H9 (cell line): Measurements from ENCODE around the gene ABHD16B. TPM values are rescaled to one million over a fixed set of nuclear protein-coding genes. Genes with fewer than 3 reads are reported as not detected.
"Not testable (repeated sequence)": the region's sequence is repeated elsewhere in the genome, so short reads cannot be mapped to it uniquely, and the experiment has no call there.

Experiments used
- DNase-seq: peaks from one replicate; pipeline ENCODE4 v3.0.0-alpha.2; 2017
- H2AFZ ChIP-seq: one replicate; pipeline ENCODE4 v1.6.1; 2013; ENCODE audit warnings: mild to moderate bottlenecking, low read length, control low read depth, moderate library complexity
- H2AK5ac ChIP-seq: 2 replicates; pipeline ENCODE4 v1.6.1; 2013; ENCODE audit warnings: low read length, control low read depth, mixed read lengths; ENCODE audit not compliant: insufficient read length
- H2BK120ac ChIP-seq: one replicate; pipeline ENCODE4 v1.6.1; 2013; ENCODE audit warnings: low read depth, mild to moderate bottlenecking, low read length, control low read depth, inconsistent platforms; ENCODE audit not compliant: poor library complexity, severe bottlenecking
- H2BK12ac ChIP-seq: 2 replicates; pipeline ENCODE4 v1.6.1; 2013; ENCODE audit warnings: low read length, control low read depth, mixed read lengths, low read depth; ENCODE audit not compliant: insufficient read length
- H2BK15ac ChIP-seq: 2 replicates; pipeline ENCODE4 v1.6.1; 2013; ENCODE audit warnings: low read depth, low read length, control low read depth
- H2BK20ac ChIP-seq: one replicate; pipeline ENCODE4 v1.6.1; 2013; ENCODE audit warnings: low read depth, mild to moderate bottlenecking, low read length, control low read depth, inconsistent platforms; ENCODE audit not compliant: poor library complexity, severe bottlenecking
- H2BK5ac ChIP-seq: 2 replicates; pipeline ENCODE4 v1.6.1; 2013; ENCODE audit warnings: low read length, control low read depth, mixed read lengths; ENCODE audit not compliant: insufficient read length
- H3K14ac ChIP-seq: 2 replicates; pipeline ENCODE4 v1.6.1; 2013; ENCODE audit warnings: low read length, control low read depth; ENCODE audit not compliant: insufficient read depth
- H3K18ac ChIP-seq: 2 replicates; pipeline ENCODE4 v1.6.1; 2013; ENCODE audit warnings: low read depth, mild to moderate bottlenecking, mixed read lengths, low read length, control low read depth; ENCODE audit not compliant: insufficient read length
- H3K23ac ChIP-seq: 2 replicates; pipeline ENCODE4 v1.6.1; 2013; ENCODE audit warnings: low read length, control low read depth, mixed read lengths, low read depth; ENCODE audit not compliant: insufficient read length
- H3K23me2 ChIP-seq: 2 replicates; pipeline ENCODE4 v1.6.1; 2013; ENCODE audit warnings: low read depth, mild to moderate bottlenecking, mixed read lengths, low read length, control low read depth; ENCODE audit not compliant: insufficient read length, poor library complexity, severe bottlenecking
- H3K27ac ChIP-seq: 2 replicates; pipeline ENCODE4 v1.5.1; 2013; ENCODE audit warnings: low read length, control low read depth, mixed read lengths, low read depth; ENCODE audit not compliant: insufficient read length
- H3K27me3 ChIP-seq: 2 replicates; pipeline ENCODE4 v1.6.1; 2013; ENCODE audit warnings: low read length, control low read depth, inconsistent platforms; ENCODE audit not compliant: insufficient read depth
- H3K4ac ChIP-seq: 2 replicates; pipeline ENCODE4 v1.6.1; 2013; ENCODE audit warnings: low read depth, mild to moderate bottlenecking, control low read depth, inconsistent platforms, low read length, moderate library complexity
- H3K4me1 ChIP-seq: 2 replicates; pipeline ENCODE4 v1.6.1; 2013; ENCODE audit warnings: low read length, control low read depth, inconsistent platforms; ENCODE audit not compliant: insufficient read depth
- H3K4me2 ChIP-seq: 2 replicates; pipeline ENCODE4 v1.6.1; 2013; ENCODE audit warnings: low read length, control low read depth, mixed read lengths; ENCODE audit not compliant: insufficient read length, insufficient read depth
- H3K56ac ChIP-seq: 2 replicates; pipeline ENCODE4 v1.6.1; 2013; ENCODE audit warnings: low read depth, mild to moderate bottlenecking, mixed read lengths, low read length, control low read depth; ENCODE audit not compliant: insufficient read length
- H3K79me1 ChIP-seq: 2 replicates; pipeline ENCODE4 v1.6.1; 2013; ENCODE audit warnings: low read depth, mild to moderate bottlenecking, moderate library complexity, low read length, control low read depth, inconsistent platforms; ENCODE audit not compliant: insufficient read depth, poor library complexity, severe bottlenecking
- H3K79me2 ChIP-seq: 2 replicates; pipeline ENCODE4 v1.6.1; 2013; ENCODE audit warnings: low read length, control low read depth, inconsistent platforms; ENCODE audit not compliant: insufficient read depth
- H3K9ac ChIP-seq: 2 replicates; pipeline ENCODE4 v1.6.1; 2013; ENCODE audit warnings: low read length, control low read depth, mixed read lengths; ENCODE audit not compliant: insufficient read length; ENCODE audit errors: extremely low read depth
- H3K9me3 ChIP-seq: one replicate; pipeline ENCODE4 v1.6.1; 2013; ENCODE audit warnings: low read depth, low read length, inconsistent platforms; ENCODE audit not compliant: control insufficient read depth
- H3T11ph ChIP-seq: one replicate; pipeline ENCODE4 v1.6.1; 2013; ENCODE audit warnings: mild to moderate bottlenecking, low read length, control low read depth, inconsistent platforms
- H4K20me1 ChIP-seq: one replicate; pipeline ENCODE4 v1.6.1; 2013; ENCODE audit not compliant: control insufficient read depth, insufficient read length, insufficient read depth
- H4K5ac ChIP-seq: 2 replicates; pipeline ENCODE4 v1.6.1; 2013; ENCODE audit warnings: low read depth, mild to moderate bottlenecking, mixed read lengths, low read length, control low read depth; ENCODE audit not compliant: insufficient read length
- H4K8ac ChIP-seq: replicated peaks from 2 replicates; pipeline ENCODE4 v1.6.1; 2013; ENCODE audit warnings: low read length, control low read depth, mixed read lengths, low read depth; ENCODE audit not compliant: insufficient read length
- H4K91ac ChIP-seq: 2 replicates; pipeline ENCODE4 v1.6.1; 2013; ENCODE audit warnings: low read depth, mild to moderate bottlenecking, moderate library complexity, mixed read lengths, low read length, control low read depth; ENCODE audit not compliant: insufficient read length
- H3K27ac Mint-ChIP-seq, 3 experiments: 2 replicates in 2 of 3; 3 replicates in 1 of 3; pipeline ENCODE4 v1.8.0; 2020 to 2021; ENCODE audit warnings: mixed read lengths in 3 of 3, mild to moderate bottlenecking in 1 of 3, moderate library complexity in 1 of 3
- H3K27me3 Mint-ChIP-seq: 2 replicates; pipeline ENCODE4 v1.8.0; 2021; ENCODE audit warnings: low read depth, mild to moderate bottlenecking, moderate library complexity, mixed read lengths
- H3K36me3 Mint-ChIP-seq, 3 experiments: 2 replicates in 2 of 3; 3 replicates in 1 of 3; pipeline ENCODE4 v1.8.0; 2020 to 2021; ENCODE audit warnings: low read depth in 3 of 3, mixed read lengths in 3 of 3; ENCODE audit not compliant: insufficient read depth in 1 of 3
- H3K4me1 Mint-ChIP-seq, 2 experiments: 2 replicates each; pipeline ENCODE4 v1.8.0; 2020; ENCODE audit warnings: mixed read lengths in 2 of 2
- H3K4me3 Mint-ChIP-seq, 2 experiments: 2 replicates in 1 of 2; 3 replicates in 1 of 2; pipeline ENCODE4 v1.8.0; 2020 to 2021; ENCODE audit warnings: mild to moderate bottlenecking in 2 of 2, mixed read lengths in 2 of 2, moderate library complexity in 1 of 2
- H3K9me3 Mint-ChIP-seq, 2 experiments: 2 replicates in 1 of 2; 3 replicates in 1 of 2; pipeline ENCODE4 v1.8.0; 2020; ENCODE audit warnings: mild to moderate bottlenecking in 2 of 2, mixed read lengths in 2 of 2, moderate library complexity in 1 of 2
- WGBS: extraction: QIAGEN DNeasy Blood & Tissue Kit; methylation state at CpG from one replicate; pipeline ENCODE4 v1.1.7; 2013; ENCODE audit warnings: missing lambda C conversion rate, low lambda C conversion rate, mixed read lengths; ENCODE audit not compliant: insufficient read length; ENCODE audit errors: extremely low coverage; 5-methylcytosine and 5-hydroxymethylcytosine counted together
- total RNA-seq: library from RNA; stranded (reverse); gene quantifications from 2 replicates; pipeline ENCODE4 v1.2.1, GENCODE V29; 2021
- TF ChIP-seq, protein P1 (sequence below): fragments of 200-600 bp; sonication (generic); conservative IDR thresholded peaks from 3 replicates; pipeline ENCODE4 v1.8.0; 2021; ENCODE audit warnings: antibody characterized with exemption, mild to moderate bottlenecking

Gene ABHD16B
- total RNA-seq, 1 experiment from 2014 or later = not detected

DNA sequence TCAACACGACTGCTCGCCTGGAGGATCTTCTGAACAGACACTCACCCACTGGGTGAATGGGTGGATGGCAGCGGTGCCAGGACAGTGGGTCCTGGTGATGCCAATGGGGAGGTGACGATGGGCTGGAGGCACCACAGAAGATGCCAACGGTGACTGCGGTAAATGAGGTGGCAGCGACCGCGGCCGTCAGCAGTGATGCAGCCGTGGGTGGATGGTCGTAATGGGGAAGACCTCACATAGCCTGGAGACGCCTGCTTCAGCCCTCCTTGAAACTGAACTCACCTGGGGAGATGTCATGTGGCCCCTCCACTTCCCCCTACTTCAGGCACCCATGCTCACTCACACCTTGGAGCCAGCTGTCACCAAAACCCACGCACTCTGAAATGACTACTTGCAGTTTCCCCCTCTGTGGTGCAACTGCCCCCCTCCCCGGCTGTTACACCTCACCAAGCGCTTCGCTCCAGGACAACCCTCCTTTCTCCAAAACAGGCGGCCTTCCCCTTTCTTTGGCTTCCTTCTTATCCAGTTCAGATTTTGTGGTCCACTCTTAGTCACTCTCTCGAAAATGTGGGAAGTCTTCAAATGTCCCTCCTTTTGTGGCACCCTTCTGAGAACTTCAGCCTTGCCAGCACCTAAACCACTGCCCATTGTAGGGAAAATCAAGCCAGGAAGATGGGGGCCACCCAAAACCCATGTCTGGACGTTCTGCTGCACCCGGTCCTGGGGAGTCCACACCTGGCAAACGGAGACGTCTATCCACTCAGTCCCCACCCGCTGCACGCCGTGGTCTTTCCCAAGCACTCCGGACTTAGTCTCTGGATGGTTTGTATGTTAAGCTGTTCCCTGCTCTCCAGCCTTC, 10.4 kb upstream of the ABHD16B start:
- H3K4me1 ChIP-seq = peaks cover 5% of the 10 kb centered on the region; the same call in 1 of the 2 replicates
- no peak overlapping the region for H3K4me3 Mint-ChIP-seq
- no peak overlapping the region for H3K9ac ChIP-seq
- H3K27ac Mint-ChIP-seq = peak overlapping the region in 2 of 3 experiments; percentile 35 to 53; a peak in 2 of 7 replicates
- peaks cover 5% of the 10 kb centered on the region for H3K23me2 ChIP-seq
- H3K4me2 ChIP-seq = no peak overlapping the region
- H2AK5ac ChIP-seq = no peak overlapping the region
- H3K27me3 Mint-ChIP-seq = peaks cover 6% of the 10 kb centered on the region
- H4K5ac ChIP-seq = no peak overlapping the region
- H2BK5ac ChIP-seq = no peak overlapping the region
- TF ChIP-seq, protein P1, sequence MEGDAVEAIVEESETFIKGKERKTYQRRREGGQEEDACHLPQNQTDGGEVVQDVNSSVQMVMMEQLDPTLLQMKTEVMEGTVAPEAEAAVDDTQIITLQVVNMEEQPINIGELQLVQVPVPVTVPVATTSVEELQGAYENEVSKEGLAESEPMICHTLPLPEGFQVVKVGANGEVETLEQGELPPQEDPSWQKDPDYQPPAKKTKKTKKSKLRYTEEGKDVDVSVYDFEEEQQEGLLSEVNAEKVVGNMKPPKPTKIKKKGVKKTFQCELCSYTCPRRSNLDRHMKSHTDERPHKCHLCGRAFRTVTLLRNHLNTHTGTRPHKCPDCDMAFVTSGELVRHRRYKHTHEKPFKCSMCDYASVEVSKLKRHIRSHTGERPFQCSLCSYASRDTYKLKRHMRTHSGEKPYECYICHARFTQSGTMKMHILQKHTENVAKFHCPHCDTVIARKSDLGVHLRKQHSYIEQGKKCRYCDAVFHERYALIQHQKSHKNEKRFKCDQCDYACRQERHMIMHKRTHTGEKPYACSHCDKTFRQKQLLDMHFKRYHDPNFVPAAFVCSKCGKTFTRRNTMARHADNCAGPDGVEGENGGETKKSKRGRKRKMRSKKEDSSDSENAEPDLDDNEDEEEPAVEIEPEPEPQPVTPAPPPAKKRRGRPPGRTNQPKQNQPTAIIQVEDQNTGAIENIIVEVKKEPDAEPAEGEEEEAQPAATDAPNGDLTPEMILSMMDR = no peak
- H3K9me3 Mint-ChIP-seq = no peaks in the 10 kb centered on the region
- H3K79me1 ChIP-seq = no peaks in the 10 kb centered on the region
- no peak overlapping the region for H3K27ac ChIP-seq
- no peak overlapping the region for H2BK12ac ChIP-seq
- H2BK120ac ChIP-seq = no peak overlapping the region
- no peak overlapping the region for H4K91ac ChIP-seq
- no peaks in the 10 kb centered on the region for H4K20me1 ChIP-seq
- H3K4me1 Mint-ChIP-seq = peaks cover 9 to 12% of the 10 kb centered on the region in 2 experiments; a peak in 3 of 4 replicates
- H3K23ac ChIP-seq = no peak overlapping the region
- no peaks in the 10 kb centered on the region for H3K27me3 ChIP-seq
- DNase-seq = no peak
- no peaks in the 10 kb centered on the region for H3K36me3 Mint-ChIP-seq
- no peak overlapping the region for H3K18ac ChIP-seq
- no peak overlapping the region for H3K14ac ChIP-seq
- no peak overlapping the region for H3T11ph ChIP-seq
- no peaks in the 10 kb centered on the region for H3K9me3 ChIP-seq
- H2BK20ac ChIP-seq = no peak overlapping the region
- H3K56ac ChIP-seq = no peak overlapping the region
- no CpG with 5 or more reads among the region's 27 CpGs for WGBS
- no peak overlapping the region for H2BK15ac ChIP-seq
- no peak overlapping the region for H4K8ac ChIP-seq
- no peaks in the 10 kb centered on the region for H3K79me2 ChIP-seq
- no peak overlapping the region for H2AFZ ChIP-seq
- H3K4ac ChIP-seq = no peak overlapping the region

DNA sequence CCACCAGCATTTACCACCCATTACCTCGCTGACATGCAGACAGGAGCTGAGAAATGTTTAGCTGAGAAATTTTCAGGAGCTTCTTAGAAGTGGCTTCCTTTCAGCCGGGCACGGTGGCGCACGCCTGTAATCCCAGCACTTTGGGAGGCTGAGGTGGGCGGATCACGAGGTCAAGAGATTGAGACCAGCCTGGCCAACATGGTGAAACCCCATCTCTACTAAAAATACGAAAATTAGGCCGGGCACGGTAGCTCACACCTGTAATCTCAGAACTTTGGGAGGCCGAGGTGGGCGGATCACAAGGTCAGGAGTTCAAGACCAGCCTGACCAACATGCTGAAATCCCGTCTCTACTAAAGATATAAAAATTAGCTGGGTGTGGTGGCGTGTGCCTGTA, 9.8 kb upstream of the ABHD16B start:
- not testable (repeated sequence) for H3K79me1 ChIP-seq, H2BK12ac ChIP-seq, H3K23me2 ChIP-seq, H4K8ac ChIP-seq, H2BK5ac ChIP-seq, H4K20me1 ChIP-seq, H3K9me3 Mint-ChIP-seq, H4K5ac ChIP-seq, H3K4me1 ChIP-seq, H3K23ac ChIP-seq, H2AFZ ChIP-seq, H3K18ac ChIP-seq, H3K27ac Mint-ChIP-seq, H3K27me3 Mint-ChIP-seq, H2AK5ac ChIP-seq, H4K91ac ChIP-seq, H3K56ac ChIP-seq, H2BK20ac ChIP-seq, H3K14ac ChIP-seq, H3K36me3 Mint-ChIP-seq, H3K4me2 ChIP-seq, H3K9me3 ChIP-seq, H3K79me2 ChIP-seq, H3T11ph ChIP-seq, H3K27ac ChIP-seq, H3K4me3 Mint-ChIP-seq, H3K27me3 ChIP-seq, H3K4ac ChIP-seq, H2BK15ac ChIP-seq, H2BK120ac ChIP-seq, H3K9ac ChIP-seq, DNase-seq
- no CpG with 5 or more reads among the region's 14 CpGs for WGBS
- H3K4me1 Mint-ChIP-seq = peaks cover 6 to 17% of the 10 kb centered on the region in 2 experiments
